Activated CD4-positive, CD25-positive, alpha-beta regulatory T cell treated with anti-CD3 and anti-CD28 coated beads, Interleukin-2, amount 50 U/mL, for 72 hours (primary cell): ENCODE data around the gene ABCA5.
"Not testable (repeated sequence)": the region's sequence is repeated elsewhere in the genome, so short reads cannot be mapped to it uniquely, and the experiment has no call there.

Experiments used
- DNase-seq: peaks from one replicate; pipeline ENCODE4 v3.0.0; 2021

ABCA5 gene

DNA sequence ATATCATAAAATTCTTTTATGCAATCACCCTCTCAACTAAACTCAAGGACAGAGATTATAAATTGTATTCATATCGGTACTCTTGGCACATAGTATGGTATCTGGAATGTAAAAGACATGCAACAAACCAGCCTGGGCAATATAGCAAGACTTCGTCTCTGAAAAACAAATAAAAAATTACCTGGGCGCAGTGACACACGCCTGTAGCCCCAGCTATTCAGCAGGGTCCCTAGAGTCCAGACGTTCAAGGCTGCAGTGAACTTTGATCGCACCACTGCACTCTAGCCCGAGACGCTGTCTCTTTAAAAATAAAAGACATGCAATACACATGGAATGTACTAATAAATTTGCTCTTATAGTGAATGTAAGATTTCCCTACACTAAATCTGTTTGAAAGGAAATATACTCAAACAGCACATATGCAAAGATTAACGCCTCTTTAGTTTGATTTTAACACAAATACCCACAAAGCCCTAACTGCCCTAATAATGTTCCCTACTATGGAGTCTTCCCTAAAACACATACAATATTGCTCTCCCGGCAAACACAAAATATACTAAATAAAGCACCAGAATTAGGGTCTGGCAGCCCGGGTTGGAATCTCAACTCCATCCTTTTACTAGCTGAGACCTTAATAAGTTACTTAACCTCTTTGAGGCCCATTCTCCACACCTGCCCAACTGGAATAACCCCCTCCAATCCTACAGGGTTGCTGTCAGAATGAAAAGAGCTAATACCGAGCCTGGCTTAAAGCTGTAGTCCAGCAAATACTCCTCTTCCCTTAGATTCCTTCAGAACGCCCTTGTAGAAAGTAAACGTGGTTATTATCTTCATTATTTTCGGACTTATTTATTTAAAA lies 1.2 kb downstream of the ABCA5 start:
- no peak for DNase-seq

DNA sequence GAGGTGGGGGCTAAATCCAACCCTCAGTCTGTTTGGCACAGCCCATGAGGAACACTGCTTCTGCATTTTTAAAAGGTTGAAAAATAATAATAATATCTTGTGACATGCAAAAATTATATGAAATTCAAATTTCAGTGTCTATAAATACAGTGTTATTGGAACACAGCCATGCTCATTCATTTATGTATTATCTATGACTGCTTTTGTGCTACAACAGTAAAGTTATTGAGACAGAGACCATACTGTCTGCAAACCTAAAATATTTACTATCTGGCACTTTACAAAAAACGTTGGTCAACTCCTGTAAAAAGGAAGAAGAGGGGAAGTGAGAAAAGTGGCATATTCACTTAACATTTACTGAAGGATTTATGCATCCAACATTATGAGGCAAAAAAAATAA lies 3.1 kb downstream of the ABCA5 start:
- DNase-seq = no peak

DNA sequence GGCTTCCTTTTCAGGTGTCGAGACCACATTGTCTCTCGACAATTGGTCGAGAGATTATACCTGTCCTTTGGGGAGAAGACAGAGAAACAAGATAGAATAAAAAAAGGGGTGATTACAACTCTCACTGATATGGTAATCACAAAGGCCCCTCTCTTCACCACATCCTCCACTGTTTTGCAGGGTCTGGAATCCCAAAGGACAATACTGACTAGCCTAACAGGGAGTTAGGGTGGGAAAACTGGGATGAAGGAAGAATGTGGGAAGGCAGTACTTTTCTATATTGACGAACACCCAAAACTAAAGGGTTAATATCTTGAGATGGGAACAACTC lies 6.1 kb downstream of the ABCA5 start:
- no peak for DNase-seq

DNA sequence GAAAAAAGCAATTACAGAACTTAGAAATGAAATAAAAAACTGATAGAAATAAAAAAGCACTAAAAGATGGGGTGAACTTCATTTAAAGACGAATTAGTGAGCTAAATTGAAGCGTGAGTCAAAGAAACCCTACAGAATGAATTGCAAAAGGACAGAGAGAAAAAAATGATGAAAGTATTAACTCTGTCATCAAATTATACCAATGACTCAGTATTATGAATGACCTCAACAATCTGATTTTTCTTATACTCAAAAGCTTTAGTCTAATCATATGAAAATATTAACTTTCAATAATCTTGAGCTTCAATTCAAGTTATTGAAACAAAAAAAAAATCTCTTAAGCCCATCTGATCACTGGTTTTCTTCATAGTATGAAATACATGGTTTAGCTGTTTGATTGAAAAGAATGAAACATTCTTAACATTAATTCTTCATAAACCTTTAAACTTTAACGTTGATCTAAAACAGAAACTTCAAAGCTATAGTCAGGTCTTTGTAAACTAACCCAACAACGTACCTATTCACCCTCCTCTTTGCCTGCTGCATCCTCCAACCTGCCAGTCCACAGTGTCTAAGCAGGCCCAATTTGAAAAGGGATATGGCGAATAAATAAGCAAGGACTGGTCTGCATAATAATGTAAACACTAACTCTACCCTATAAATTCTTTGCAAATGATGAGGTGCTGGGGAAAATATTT lies 6.6 kb downstream of the ABCA5 start:
- DNase-seq = no peak

DNA sequence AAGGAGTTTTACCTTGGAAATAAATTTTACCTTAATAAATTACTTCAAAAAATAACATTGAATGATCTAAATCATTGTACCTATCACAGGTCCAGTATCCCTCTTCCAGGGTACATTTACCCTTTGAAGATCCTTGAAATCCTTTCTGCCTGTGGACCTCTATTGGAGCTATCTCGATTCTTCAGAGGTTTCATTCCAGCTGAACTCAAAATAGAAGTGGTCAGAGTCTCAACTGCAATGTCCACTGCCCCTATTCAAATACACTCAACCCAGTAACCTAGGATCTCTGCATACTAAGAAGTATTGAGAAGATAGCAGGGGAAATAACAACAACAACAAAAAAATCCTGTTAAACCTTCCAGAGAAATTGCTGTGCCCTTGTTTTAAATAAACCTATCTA lies 9.3 kb downstream of the ABCA5 start:
- DNase-seq = no peak

DNA sequence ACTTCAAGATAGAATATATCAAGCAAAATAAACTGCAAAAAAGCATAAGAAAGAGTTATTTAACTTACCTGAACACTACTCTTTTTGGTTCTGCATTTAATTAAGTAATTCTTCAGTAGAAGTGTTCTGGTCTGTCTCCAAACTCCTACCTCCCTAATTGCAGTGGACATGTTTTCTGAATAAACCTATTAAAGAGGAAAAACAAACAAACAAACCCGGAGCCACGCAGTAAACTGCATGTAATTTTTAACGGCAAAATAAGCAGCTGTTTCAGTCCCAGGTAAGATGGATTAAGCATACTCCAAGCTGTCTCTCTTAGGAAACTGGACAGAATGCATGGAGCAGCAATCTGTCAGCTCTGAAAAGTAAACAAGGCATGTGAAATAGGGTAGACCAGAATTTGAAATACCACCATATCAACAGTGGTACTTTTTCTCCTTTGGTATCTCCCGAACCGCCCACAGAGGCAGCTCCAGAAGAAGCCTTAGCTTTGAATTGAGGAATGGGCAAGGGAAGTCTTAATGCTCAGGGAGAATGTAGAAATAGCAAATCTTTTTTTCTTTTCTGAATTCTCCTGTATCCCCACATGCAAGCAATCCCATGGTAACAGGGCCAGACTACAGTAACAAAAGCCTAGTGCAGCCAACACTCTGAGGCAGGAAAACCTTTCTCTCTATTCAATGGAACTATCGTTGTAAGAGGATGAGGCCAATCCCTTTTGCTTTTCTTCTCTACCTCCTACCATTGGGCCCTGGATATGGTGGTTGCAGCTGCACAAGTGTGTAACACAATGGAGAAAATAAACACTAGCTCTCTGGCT lies 12.5 kb downstream of the ABCA5 start:
- no peak for DNase-seq

DNA sequence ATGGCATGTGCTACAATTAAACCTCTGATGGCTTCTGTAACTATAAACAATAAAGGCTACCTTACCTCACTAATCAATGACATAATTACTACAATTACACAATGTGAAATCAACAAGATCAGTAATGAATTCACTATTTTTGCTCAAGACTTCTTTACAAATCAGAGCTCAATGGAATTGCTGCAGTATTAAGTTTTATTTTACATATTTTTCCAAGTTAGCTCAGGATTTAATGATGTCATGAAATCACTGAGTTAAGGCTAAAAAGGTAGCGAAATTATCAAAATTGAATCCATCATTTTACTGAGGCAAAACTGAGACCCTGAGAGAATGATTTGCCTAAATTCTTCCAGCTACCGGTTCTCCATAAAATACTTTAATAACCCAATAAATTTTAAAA lies 21.8 kb downstream of the ABCA5 start:
- DNase-seq = no peak

DNA sequence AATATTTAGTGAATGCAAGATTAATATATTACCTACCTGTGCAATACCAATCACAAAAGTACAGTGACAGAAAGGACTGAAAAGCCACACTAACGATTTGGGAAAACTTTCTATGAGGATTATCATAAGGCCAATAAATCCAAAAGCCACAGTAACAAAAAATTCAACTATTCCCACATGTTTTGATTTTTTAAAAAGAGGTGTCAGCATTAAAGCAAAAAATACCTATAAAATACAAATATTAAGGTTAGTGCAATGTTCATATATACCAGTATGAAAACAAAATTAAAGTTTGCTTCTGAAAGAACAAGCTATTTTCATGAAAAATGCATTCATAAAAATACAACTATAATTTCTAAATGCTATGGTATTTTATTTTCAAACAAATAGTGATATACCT lies 24.3 kb downstream of the ABCA5 start:
- DNase-seq = no peak

DNA sequence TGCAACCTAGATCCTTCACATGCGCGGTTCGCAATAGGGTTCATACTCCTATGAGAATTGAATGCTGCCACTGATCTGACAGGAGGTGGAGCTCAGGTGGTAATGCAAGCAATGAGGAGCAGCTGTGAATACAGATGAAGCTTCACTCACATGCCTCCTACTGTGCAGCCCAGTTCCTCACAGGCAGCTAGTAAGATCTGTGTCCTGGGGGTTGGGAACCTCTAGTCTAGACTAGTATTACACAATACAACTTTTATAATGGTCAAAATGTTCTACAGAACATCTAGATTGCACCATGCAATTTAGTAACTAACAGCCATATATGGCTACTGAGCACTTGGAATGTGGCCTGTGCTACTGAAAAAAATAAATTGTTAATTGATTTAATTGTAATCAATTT lies 26.7 kb downstream of the ABCA5 start:
- no peak for DNase-seq

DNA sequence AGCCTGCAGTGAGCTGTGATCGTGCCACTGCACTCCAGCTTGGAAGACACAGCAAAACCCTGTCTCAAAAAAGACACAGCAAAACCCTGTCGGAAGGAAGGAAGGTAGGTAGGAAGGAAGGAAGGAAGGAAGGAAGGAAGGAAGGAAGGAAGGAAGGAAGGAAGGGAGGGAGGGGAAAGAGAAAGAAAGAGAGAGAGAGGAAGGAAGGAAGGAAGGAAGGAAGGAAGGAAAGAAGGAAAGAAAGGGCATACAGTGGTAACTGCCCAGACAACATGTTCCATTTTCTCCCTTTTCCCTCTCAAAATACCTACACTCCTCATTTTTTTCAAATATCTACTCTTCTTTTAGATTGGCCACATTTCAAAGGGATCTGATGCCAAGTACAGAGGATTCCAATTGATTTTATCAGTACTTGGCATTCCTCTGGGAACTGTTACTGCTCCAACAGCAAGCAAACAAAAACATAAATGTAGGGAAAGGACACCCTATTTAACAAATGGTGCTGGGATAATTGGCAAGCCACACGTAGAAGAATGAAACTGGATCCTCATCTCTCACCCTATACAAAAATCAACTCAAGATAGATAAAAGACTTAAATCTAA lies 28.7 kb downstream of the ABCA5 start:
- not testable (repeated sequence) for DNase-seq

DNA sequence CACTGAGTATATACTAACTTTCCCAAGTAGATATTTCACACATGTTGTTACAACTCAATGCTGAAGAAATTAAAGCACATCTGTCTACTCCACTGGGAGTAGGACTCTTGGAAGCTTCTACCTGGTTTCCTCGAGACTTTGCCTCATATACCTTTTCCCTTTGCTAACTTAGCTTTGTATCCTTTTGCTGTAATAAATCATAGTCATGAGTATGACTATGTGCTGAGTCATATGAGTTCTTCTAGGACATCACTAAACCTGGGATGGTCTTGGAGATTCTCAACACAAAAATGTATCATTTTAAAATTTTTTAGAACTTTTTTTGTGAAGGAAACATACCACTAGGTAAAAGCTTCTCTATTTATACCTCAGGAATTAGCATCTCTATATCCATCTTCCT lies 39.8 kb downstream of the ABCA5 start:
- no peak for DNase-seq

DNA sequence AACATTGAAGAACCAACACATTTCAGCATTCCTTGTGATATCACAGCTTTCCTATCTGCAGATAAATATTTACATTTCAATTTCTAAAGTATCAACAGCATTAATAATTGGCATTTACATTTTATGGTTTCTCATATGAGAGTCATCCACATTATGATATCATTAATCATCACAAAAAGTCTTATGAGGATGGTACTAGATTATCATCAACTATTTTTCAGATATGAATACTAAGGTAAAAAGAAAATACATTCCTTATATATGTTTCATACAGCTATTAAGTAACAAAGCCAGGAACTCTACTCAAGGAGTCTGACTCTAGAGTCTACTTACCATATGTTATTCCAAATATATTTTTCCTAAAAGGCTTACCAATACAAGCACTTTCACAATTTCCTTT lies 40.7 kb downstream of the ABCA5 start:
- no peak for DNase-seq

DNA sequence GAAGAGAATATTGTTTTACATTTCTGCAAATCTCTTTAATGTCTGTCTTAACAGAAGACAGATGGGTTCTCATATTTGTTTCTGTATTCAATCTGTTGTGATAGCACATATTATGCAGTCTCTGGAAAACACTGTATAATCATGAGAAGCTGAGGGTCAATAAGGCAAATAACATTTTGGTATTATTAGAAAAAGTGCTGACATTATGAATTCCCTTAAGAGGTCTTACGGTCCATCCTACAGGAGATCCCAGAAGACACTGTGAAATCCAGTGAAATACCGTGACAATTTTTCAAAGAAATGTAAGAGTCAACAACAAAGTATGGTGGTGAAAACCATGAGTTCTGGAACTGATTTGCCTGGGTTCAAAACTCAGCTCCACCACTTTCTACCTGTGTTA lies 42.3 kb downstream of the ABCA5 start:
- DNase-seq = no peak

DNA sequence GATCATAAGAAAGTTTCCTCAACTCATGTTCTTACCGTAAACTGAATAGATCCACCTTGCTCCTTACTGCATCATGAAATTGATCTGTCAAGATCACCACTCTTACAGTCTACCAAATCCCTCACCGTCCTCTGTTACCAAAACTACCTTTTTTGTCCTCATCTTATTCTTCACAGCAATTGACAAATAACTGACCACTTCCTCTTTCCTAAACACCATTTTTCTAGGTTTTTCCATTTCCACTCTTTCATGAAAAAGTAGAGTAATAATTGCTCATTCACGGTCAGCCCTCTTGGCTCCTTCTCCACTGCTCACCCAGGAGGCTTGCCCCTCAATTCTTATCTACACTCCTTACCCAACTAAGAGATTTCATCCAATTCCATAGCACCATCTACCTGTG lies 44.9 kb downstream of the ABCA5 start:
- DNase-seq = no peak

DNA sequence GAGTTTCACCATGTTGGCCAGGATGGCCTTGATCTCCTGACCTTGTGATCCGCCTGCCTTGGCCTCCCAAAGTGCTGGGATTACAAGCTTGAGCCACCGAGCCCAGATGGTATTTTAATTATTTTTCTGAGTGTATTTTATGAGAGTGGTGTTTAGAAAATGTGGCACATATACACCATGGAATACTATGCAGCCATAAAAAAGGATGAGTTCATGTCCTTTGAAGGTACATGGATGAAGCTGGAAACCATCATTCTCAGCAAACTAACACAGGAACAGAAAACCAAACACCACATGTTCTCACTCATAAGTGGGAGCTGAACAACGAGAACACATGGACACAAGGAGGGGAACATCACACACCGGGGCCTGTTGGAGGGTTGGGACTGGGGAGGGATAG lies 50.7 kb downstream of the ABCA5 start:
- not testable (repeated sequence) for DNase-seq

DNA sequence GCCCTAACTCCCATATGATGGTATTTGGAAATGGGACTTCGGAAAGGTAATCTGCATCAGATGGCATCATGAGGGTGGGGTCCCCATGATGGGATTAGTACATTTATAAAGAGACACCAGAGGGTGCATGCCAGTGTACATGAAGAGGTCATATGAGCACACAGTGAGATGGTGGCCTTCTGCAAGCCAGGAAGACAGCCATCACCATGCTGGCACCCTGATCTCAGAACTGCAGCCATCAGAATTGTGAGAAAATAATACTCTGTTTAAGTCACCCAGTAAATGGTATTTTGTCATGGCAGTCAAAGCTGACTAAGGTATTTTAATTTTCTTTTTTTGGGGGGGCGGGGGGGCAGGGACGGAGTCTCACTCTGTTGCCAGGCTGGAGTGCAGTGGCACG lies 51.2 kb downstream of the ABCA5 start:
- DNase-seq = no peak

DNA sequence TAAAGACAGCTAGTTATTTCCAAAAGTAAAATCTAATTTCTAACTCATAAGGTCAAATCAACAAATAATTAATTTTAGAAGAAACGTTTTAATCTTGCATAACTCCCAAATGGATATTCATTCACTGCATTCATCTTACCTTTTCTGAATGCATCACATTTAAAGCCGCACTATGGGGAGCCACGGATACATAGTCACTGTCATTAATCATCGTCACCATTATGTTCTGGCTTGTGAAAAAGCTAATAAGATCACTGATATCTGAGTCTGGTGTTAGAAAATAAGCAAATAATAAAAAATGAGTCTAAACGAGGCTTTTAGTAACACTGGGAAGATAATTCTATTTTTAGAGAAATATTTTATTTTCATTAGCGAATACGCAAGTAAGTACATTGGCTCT lies 55.9 kb downstream of the ABCA5 start:
- no peak for DNase-seq

DNA sequence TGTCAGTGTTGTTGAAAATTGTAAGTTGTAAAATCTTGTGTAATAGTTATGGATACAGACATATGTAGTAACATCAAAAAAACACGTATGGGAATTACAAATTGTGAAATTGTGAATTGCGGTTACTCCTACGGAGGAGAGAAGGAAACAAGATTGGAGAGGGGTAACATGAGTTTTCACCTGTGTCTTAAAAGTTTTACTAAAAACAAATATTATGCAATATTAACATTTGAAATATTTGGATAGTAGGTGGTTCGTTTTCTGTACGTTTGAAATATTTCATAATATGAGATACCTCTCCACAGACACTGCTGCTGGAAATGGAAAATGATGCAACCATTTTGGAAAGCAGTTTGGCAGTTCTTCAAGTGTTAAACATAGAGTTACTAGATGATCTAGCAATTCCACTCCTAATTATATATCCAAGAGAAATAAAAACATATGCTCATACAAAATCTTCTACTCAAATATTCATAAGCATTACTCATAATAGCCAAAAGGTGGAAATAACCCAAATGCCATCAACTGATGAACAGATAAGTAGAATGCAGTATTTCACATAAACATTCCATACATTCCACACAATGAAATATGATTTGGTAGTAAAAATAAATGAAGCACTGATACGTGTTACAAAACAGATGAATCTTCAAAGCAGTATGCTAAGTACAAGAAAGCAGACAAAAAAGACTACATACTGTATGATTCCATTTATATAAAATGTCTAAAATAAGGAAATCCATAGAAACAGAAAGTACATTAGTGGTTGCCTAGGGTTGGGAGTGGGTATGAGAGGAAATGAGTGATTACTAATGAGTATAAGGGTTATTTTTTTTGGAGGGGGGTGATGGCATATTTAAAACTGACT lies 57.6 kb downstream of the ABCA5 start:
- no peak for DNase-seq

DNA sequence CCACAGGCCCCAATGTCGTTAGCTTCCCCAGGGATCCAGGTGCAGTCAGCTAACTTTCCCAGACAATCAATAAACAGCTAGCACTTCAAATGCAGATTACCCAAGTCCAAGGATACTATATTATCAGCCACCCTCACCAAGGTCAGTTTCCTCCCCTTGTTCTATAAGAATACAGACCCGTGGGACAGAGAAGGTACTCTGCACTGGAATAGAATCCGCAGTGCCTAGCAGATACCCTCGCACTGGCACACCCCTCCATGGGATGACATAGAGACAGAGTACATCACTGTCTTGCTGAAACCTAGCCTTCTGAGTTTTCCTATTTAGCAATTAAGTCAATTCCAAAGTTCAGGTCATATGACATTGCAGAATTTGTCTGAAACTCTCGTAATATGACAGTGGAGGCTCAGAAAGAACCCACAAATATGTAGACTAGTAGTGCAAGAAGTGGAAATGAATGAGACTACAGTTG lies 58.4 kb downstream of the ABCA5 start:
- no peak for DNase-seq

DNA sequence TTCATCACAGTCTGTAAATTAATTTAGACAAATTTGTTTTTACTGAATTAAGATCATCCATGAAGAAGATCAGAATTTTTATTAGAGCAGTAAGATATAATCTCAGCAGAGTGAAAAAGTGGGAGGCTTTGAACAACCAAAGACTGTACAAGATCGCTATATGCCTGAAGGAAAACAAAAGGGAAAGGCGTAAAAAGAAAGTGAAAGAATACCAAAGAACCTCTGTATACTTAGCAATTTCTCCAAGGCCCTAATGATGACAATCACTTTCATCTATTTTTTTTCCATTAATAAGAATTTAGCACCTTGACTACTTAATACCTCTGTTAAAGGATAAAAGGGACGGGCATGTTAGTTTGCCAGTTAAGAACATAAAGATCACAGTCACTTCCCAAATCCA lies 59.7 kb downstream of the ABCA5 start:
- DNase-seq = no peak

DNA sequence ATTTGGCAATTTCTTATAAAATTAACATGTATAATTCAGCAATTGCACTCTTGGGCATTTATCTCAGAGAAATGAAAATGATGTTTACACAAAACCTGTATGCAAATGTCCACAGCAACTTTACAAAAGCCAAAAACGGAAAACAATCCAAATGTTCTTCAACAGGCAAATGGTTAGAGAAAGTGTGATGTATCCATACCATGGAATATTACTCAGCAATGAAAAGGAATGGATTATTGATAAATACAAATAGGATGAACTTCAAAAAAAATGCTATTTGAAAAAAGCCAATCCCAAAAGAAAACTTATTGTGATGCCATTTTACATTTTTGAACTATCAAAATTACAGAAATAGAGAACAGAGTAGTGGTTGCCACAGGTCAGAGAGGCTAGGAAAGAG lies 61.1 kb downstream of the ABCA5 start:
- no peak for DNase-seq

DNA sequence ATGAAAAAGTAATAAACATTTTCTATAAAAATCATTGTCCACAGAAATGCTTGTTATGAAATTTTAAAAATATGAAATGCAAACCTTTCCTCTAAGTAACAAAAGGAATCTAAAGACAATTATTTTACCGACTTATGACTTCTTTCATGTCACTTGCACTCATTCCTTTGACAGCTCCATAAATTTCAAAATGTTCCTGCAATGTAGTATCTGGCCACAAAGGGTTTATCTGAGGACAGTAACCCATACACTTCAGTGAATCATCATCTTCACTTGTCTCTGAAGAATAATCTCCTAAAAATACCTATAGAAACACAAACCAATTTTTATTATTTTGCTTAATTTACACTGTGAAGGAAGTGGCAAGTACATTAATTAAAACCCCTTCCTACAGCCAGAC lies 72.7 kb downstream of the ABCA5 start:
- DNase-seq = no peak
